HUES48 (cell line): ENCODE measurements around the gene CD58.

Experiments
- H3K27ac ChIP-seq: one replicate; pipeline ENCODE4 v1.7.0; 2013; ENCODE audit warnings: low read depth, low read length, inconsistent platforms
- H3K27me3 ChIP-seq: 2 replicates; pipeline ENCODE4 v1.6.1; 2013; ENCODE audit warnings: mild to moderate bottlenecking, low read length; ENCODE audit not compliant: control insufficient read depth, insufficient read depth
- H3K36me3 ChIP-seq: 2 replicates; pipeline ENCODE4 v1.6.1; 2013; ENCODE audit warnings: low read length; ENCODE audit not compliant: control insufficient read depth, insufficient read depth
- H3K4me1 ChIP-seq: 2 replicates; pipeline ENCODE4 v1.6.1; 2013; ENCODE audit warnings: mild to moderate bottlenecking, low read length; ENCODE audit not compliant: control insufficient read depth, insufficient read depth
- H3K4me3 ChIP-seq: 2 replicates; pipeline ENCODE4 v1.5.1; 2013; ENCODE audit warnings: mild to moderate bottlenecking, low read depth, low read length
- H3K9ac ChIP-seq: 2 replicates; pipeline ENCODE4 v1.6.1; 2013; ENCODE audit warnings: mild to moderate bottlenecking, low read depth, low read length, moderate library complexity
- H3K9me3 ChIP-seq: 2 replicates; pipeline ENCODE4 v1.6.1; 2013; ENCODE audit warnings: low read length; ENCODE audit not compliant: control insufficient read depth, insufficient read depth

The CD58 gene

GRCh38 chr1:116506132-116507004 lies 64.5 kb downstream of the CD58 start:
- H3K27ac ChIP-seq = no peak overlapping the region
- no peak overlapping the region for H3K9ac ChIP-seq
- no peak overlapping the region for H3K4me3 ChIP-seq
- no peaks in the 10 kb centered on the region for H3K4me1 ChIP-seq
- H3K27me3 ChIP-seq = no peaks in the 10 kb centered on the region
- H3K9me3 ChIP-seq = no peaks in the 10 kb centered on the region
- H3K36me3 ChIP-seq = no peaks in the 10 kb centered on the region

DNA sequence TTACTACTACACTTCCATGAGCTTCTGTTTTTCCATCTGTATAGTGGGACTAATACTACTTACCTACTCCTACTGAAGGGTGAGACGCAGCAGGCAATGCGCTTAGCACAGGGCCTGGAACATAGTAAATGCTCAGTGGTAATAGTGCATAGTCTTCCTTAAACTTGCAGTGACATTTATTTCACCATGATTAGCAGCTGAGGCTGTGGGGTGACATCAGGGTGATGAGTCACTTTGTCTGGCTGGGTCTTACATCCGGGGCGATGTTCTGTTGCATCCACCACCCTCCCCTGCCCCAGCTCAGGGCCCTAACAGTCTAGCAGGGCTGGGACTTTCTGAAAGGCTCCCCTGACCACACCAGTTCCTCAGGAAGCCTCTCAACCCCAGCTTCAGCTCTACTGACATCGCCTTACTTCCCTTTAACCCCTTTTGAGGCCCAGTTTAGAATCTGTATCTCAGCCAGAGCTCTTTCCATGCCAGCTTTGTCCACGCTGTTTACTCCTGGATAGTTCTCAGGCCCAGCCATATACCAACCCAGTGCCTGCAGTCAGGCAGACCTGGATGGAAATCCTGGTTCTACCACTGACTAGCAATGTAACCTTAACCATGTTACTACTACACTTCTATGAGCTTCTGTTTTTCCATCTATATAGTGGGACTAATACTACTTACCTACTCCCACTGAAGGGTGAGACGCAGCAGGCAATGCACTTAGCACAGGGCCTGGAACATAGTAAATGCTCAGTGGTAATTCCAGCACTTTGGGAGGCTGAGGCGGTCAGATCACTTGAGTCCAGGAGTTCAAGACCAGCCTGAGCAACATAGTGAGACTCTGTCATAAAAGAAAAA lies 66.3 kb downstream of the CD58 start:
- no peak overlapping the region for H3K27ac ChIP-seq
- H3K27me3 ChIP-seq = no peaks in the 10 kb centered on the region
- no peaks in the 10 kb centered on the region for H3K4me1 ChIP-seq
- no peak overlapping the region for H3K9ac ChIP-seq
- H3K9me3 ChIP-seq = no peaks in the 10 kb centered on the region
- no peak overlapping the region for H3K4me3 ChIP-seq
- no peaks in the 10 kb centered on the region for H3K36me3 ChIP-seq

DNA sequence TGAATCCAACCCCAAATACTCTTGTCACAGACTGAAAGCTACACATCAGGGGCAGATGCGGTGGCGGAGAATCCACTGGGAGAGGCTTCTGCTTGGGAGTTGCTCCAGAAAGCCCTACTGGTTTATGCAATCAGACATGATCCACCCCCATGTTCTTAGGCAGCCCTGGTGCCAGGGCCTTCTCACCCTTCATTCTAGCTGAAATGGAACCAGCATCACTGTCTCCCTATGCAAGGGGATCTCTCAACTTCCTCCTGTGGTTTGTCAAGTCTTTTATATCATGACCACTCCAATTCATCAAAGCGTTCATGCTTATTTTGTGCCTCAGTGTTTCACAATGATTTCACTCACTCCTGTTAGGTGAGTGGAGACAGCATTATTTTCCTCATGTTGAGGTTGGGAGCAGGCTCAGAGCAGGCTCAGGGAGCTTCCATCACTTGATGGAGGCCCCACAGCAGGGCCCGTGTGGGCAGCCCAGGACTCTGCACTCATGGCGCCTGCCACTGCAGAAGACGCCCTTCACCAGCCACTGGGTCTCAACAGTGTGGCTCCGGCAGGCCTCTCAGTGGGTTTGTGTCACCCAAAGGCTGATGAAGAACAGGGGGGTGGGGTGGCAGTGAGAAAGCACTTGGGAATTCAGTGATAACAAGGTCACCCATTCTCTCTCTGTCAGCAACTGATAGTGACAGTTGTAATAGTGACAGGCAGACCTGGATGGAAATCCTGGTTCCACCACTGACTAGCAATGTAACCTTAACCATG lies 67.1 kb downstream of the CD58 start:
- Histone ChIP-seq H3K27me3 (no peaks in the 10 kb centered on the region), H3K4me1 (no peaks in the 10 kb centered on the region), H3K9me3 (no peaks in the 10 kb centered on the region), H3K36me3 (no peaks in the 10 kb centered on the region), H3K27ac (no peak overlapping the region), H3K9ac (no peak overlapping the region), H3K4me3 (no peak overlapping the region)

DNA sequence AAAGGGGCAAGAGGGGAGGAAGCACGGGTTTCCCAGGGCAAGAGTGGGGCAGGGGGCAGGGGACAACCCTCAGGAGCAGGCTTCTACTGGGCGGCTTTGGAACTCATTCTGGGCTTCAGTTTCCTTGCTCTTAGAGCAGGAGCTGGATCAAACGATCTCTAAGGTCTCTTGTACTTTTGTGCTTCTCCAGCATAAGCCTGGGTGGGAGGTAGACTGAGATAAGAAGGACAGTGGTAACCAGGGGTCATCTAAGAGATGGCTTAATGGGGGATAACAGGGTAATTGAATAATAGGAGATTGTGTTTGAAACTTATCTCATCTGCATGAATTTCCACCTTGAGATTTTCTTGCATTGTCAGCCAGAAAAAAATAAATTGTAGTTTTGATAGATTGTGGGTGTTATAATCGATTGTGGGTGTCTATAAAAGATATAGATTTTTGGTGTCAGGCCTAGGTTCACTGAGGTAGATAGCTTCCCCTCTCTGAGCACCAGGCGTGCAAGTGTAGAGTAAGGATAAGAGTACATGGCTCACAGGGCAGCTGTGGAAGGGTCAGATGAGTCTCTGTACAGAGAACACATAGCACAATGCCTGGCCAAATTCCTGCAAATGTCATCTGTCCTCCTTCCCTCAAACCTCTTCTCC lies 68.0 kb downstream of the CD58 start:
- no peak overlapping the region for H3K4me3 ChIP-seq
- H3K36me3 ChIP-seq = no peaks in the 10 kb centered on the region
- H3K9ac ChIP-seq = no peak overlapping the region
- H3K27ac ChIP-seq = no peak overlapping the region
- H3K9me3 ChIP-seq = no peaks in the 10 kb centered on the region
- no peaks in the 10 kb centered on the region for H3K4me1 ChIP-seq
- H3K27me3 ChIP-seq = no peaks in the 10 kb centered on the region

DNA sequence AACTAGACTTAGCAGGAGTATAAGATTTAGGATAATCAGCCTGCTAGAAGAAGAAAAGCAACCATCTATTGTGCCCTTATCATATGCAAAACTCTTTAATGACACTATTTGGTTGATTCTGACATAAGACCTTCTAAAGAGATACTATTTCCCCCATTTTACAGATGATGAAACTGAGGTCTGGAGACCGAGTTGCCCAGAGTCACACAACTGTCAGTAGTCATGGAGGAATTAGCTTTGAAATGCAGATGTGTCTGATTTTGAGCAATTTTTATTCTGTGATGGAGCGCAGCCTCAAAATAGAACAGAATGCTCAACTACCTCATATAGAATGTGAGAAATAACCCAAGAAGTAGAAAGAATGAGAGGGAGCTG lies 69.0 kb downstream of the CD58 start:
- no peaks in the 10 kb centered on the region for H3K9me3 ChIP-seq
- no peaks in the 10 kb centered on the region for H3K27me3 ChIP-seq
- H3K9ac ChIP-seq = no peak overlapping the region
- no peak overlapping the region for H3K27ac ChIP-seq
- H3K4me3 ChIP-seq = no peak overlapping the region
- H3K36me3 ChIP-seq = no peaks in the 10 kb centered on the region
- no peaks in the 10 kb centered on the region for H3K4me1 ChIP-seq

GRCh38 chr1:116501125-116501869 lies 69.5 kb downstream of the CD58 start:
- Histone ChIP-seq H3K4me3 (no peak overlapping the region), H3K27me3 (no peaks in the 10 kb centered on the region), H3K4me1 (no peaks in the 10 kb centered on the region), H3K9ac (no peak overlapping the region), H3K9me3 (no peaks in the 10 kb centered on the region), H3K27ac (no peak overlapping the region), H3K36me3 (no peaks in the 10 kb centered on the region)

GRCh38 chr1:116498789-116499628 lies 71.8 kb downstream of the CD58 start:
- Histone ChIP-seq H3K27me3 (no peaks in the 10 kb centered on the region), H3K9ac (no peak overlapping the region), H3K36me3 (no peaks in the 10 kb centered on the region), H3K4me3 (no peak overlapping the region), H3K9me3 (no peaks in the 10 kb centered on the region), H3K4me1 (peaks cover 7% of the 10 kb centered on the region; the same call in 1 of the 2 replicates), H3K27ac (no peak overlapping the region)

GRCh38 chr1:116497656-116498055 lies 73.2 kb downstream of the CD58 start:
- no peaks in the 10 kb centered on the region for H3K36me3 ChIP-seq

DNA sequence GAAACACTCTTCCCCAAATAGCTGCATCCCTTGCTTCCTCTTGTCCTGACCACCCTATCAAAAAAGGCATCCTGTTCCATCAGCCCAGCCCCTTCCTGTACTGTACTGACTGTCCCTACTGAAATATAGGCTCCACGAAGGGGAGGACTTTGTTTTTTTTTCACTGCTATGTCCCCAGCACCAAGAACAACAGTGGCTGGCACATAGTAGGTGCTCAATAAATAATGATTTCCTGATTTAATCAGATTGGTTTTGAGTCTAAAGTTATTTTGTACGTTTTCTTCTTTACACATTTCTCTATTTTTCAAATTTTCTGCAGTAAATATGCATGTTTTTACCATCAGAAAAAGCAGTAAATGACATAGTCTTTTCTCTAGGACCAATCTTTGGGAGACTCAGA lies 73.9 kb downstream of the CD58 start:
- Histone ChIP-seq H3K27me3 (no peaks in the 10 kb centered on the region), H3K4me1 (peaks cover 8% of the 10 kb centered on the region; the same call in 1 of the 2 replicates), H3K9me3 (no peaks in the 10 kb centered on the region), H3K4me3 (no peak overlapping the region), H3K27ac (no peak overlapping the region), H3K9ac (no peak overlapping the region), H3K36me3 (no peaks in the 10 kb centered on the region)

More at GRCh38 chr1:116497656-116498055, 73.2 kb downstream of the CD58 start:
- no peak overlapping the region for H3K4me3 ChIP-seq
- H3K27ac ChIP-seq = no peak overlapping the region
- H3K9me3 ChIP-seq = no peaks in the 10 kb centered on the region
- no peaks in the 10 kb centered on the region for H3K27me3 ChIP-seq
- H3K9ac ChIP-seq = no peak overlapping the region
- H3K4me1 ChIP-seq = peaks cover 8% of the 10 kb centered on the region; the same call in 1 of the 2 replicates
